Measurements from ENCODE around the gene CYP27A1.

Gene CYP27A1

GRCh38 chr2:218773881-218774280 is 8.1 kb upstream of the CYP27A1 start:
- DNase-seq (ENCODE audit: low read depth in 3 of 3) = no peak

GRCh38 chr2:218776488-218776887 is 5.5 kb upstream of the CYP27A1 start:
- DNase-seq (ENCODE audit: low read depth in 3 of 3) = no peak

GRCh38 chr2:218777276-218777990 is 4.5 kb upstream of the CYP27A1 start:
- no peak for DNase-seq (ENCODE audit: low read depth in 3 of 3)

- DNase-seq (ENCODE audit: low read depth in 3 of 3) = no peak
These were observed 1.9 kb upstream of the CYP27A1 start for GRCh38 chr2:218780046-218780445.

- no peak for DNase-seq (ENCODE audit: low read depth in 3 of 3)
These were observed 876 bp upstream of the CYP27A1 start for GRCh38 chr2:218780851-218781690.

GRCh38 chr2:218782528-218782844 is 539 bp downstream of the CYP27A1 start:
- no peak for DNase-seq (ENCODE audit: low read depth in 3 of 3)

- no peak for DNase-seq (ENCODE audit: low read depth in 3 of 3)
These were observed 1.7 kb downstream of the CYP27A1 start for GRCh38 chr2:218783688-218784087.

- DNase-seq (ENCODE audit: low read depth in 3 of 3) = no peak
These were observed 3.2 kb downstream of the CYP27A1 start for GRCh38 chr2:218785103-218785502.

GRCh38 chr2:218786133-218786532 is 4.2 kb downstream of the CYP27A1 start:
- no peak for DNase-seq (ENCODE audit: low read depth in 3 of 3)

GRCh38 chr2:218788529-218789255 is 6.7 kb downstream of the CYP27A1 start:
- no peak for DNase-seq (ENCODE audit: low read depth in 3 of 3)

- no peak for DNase-seq (ENCODE audit: low read depth in 3 of 3)
These were observed 10.5 kb downstream of the CYP27A1 start for GRCh38 chr2:218792433-218792832.

- DNase-seq (ENCODE audit: low read depth in 3 of 3) = no peak
These were observed 14.7 kb downstream of the CYP27A1 start for GRCh38 chr2:218796691-218797090.

- no peak for DNase-seq (ENCODE audit: low read depth in 3 of 3)
These were observed 17.0 kb downstream of the CYP27A1 start for GRCh38 chr2:218798767-218799504.

- no peak for DNase-seq (ENCODE audit: low read depth in 3 of 3)
These were observed 18.0 kb downstream of the CYP27A1 start for GRCh38 chr2:218799990-218800389.

GRCh38 chr2:218802386-218802994 is 20.5 kb downstream of the CYP27A1 start:
- DNase-seq (ENCODE audit: low read depth in 3 of 3) = no peak

- DNase-seq (ENCODE audit: low read depth in 3 of 3) = no peak
These were observed 22.9 kb downstream of the CYP27A1 start for GRCh38 chr2:218804817-218805216.

GRCh38 chr2:218805627-218806026 is 23.7 kb downstream of the CYP27A1 start:
- no peak for DNase-seq (ENCODE audit: low read depth in 3 of 3)

- no peak for DNase-seq (ENCODE audit: low read depth in 3 of 3)
These were observed 24.5 kb downstream of the CYP27A1 start for GRCh38 chr2:218806346-218806978.

- DNase-seq (ENCODE audit: low read depth in 3 of 3) = no peak
These were observed 25.7 kb downstream of the CYP27A1 start for GRCh38 chr2:218807626-218808025.

- no peak for DNase-seq (ENCODE audit: low read depth in 3 of 3)
These were observed 27.6 kb downstream of the CYP27A1 start for GRCh38 chr2:218809515-218809914.

GRCh38 chr2:218810256-218810655 is 28.3 kb downstream of the CYP27A1 start:
- DNase-seq (ENCODE audit: low read depth in 3 of 3) = no peak
